AG04449 (cell line): ENCODE measurements around the gene BLTP1.

Source experiments
- CTCF ChIA-PET: fragments of 350-600 bp; formaldehyde crosslinking; extraction: SDS; loops from one replicate; lab custom pipeline; 2021; ENCODE audit warnings: antibody characterized with exemption; lab: Yijun Ruan, JAX
- POLR2A ChIA-PET: fragments of 400-600, 350-600 bp; formaldehyde crosslinking; extraction: SDS; loops from one replicate; lab custom pipeline; 2020; ENCODE audit warnings: antibody characterized with exemption, inconsistent platforms; lab: Yijun Ruan, JAX
- DNase-seq: peaks from one replicate; pipeline ENCODE4 v3.0.0-alpha.2; 2010; ENCODE audit warnings: low read depth, low spot score
- H3K4me3 ChIP-seq: 2 replicates; pipeline ENCODE4 v1.5.1; 2011; ENCODE audit warnings: low read depth, mild to moderate bottlenecking, control low read depth, low read length
- TF ChIP-seq, protein P1 (sequence below): IDR thresholded peaks from one replicate; pipeline ENCODE4 v1.5.1; 2011; ENCODE audit warnings: mild to moderate bottlenecking, moderate library complexity, low read length, control low read depth, inconsistent platforms; ENCODE audit not compliant: insufficient read depth; ENCODE audit errors: missing control alignments

The BLTP1 gene

DNA sequence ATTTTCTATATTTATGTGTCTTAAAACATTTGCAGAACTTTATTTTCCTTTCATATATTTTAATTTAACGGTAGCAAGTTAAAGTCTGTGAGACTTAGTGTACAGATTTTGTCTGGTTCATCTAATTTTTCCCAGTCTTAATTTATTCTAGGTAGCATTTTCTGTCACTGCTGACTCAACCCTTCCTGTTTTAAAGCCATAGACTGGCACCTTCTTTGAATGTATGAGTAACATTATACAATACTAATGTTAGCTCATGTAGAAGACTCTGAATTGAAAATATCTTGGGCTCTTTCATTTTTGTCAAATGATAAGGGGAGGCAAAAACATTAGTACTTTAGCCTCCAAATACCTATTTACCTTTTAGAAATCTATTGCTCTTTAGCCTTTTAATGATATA is 43.6 kb downstream of the BLTP1 start:
- H3K4me3 ChIP-seq: no peak overlapping the region
- CTCF ChIA-PET: interaction anchor here (0.6 kb wide), 1 partner anchor 534 kb away, joined by 3 read pairs; no protein-coding TSS in a partner anchor
- TF ChIP-seq, protein P1, sequence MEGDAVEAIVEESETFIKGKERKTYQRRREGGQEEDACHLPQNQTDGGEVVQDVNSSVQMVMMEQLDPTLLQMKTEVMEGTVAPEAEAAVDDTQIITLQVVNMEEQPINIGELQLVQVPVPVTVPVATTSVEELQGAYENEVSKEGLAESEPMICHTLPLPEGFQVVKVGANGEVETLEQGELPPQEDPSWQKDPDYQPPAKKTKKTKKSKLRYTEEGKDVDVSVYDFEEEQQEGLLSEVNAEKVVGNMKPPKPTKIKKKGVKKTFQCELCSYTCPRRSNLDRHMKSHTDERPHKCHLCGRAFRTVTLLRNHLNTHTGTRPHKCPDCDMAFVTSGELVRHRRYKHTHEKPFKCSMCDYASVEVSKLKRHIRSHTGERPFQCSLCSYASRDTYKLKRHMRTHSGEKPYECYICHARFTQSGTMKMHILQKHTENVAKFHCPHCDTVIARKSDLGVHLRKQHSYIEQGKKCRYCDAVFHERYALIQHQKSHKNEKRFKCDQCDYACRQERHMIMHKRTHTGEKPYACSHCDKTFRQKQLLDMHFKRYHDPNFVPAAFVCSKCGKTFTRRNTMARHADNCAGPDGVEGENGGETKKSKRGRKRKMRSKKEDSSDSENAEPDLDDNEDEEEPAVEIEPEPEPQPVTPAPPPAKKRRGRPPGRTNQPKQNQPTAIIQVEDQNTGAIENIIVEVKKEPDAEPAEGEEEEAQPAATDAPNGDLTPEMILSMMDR: no peak
- no peak for DNase-seq
- POLR2A ChIA-PET: no interaction called here
